ENCODE data around the gene NF1.
"Not testable (repeated sequence)": the region's sequence is repeated elsewhere in the genome, so short reads cannot be mapped to it uniquely, and the experiment has no call there.

NF1 gene

GRCh38 chr17:31195305-31195704, 100.5 kb downstream of the NF1 start:
- DNase-seq: no peak

- no peak for DNase-seq
These were observed 103.2 kb downstream of the NF1 start for GRCh38 chr17:31198026-31198425.

- not testable (repeated sequence) for DNase-seq
These were observed 103.9 kb downstream of the NF1 start for GRCh38 chr17:31198666-31199065.

GRCh38 chr17:31200287-31200686, 105.5 kb downstream of the NF1 start:
- no peak for DNase-seq

DNA sequence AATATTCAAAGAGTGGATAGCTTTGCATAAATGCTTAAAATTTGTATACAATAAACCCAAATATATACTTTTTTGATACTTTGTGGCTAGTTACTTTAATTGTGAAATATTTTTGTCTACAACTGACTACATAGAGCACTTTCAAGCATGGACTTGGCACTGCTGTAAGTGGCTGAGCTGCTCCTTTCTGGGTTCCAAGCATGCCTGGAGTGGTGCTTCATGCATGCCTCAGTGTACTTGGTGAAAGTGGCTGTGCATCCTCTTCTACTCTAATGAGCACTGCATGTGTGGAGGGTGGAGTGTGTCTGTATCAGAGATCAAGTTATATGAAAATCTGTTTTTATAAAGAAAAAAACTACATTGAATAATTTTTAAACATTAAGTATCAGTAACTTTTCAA, 108.2 kb downstream of the NF1 start:
- DNase-seq: no peak

GRCh38 chr17:31211352-31212012, 116.7 kb downstream of the NF1 start:
- no peak for DNase-seq

DNA sequence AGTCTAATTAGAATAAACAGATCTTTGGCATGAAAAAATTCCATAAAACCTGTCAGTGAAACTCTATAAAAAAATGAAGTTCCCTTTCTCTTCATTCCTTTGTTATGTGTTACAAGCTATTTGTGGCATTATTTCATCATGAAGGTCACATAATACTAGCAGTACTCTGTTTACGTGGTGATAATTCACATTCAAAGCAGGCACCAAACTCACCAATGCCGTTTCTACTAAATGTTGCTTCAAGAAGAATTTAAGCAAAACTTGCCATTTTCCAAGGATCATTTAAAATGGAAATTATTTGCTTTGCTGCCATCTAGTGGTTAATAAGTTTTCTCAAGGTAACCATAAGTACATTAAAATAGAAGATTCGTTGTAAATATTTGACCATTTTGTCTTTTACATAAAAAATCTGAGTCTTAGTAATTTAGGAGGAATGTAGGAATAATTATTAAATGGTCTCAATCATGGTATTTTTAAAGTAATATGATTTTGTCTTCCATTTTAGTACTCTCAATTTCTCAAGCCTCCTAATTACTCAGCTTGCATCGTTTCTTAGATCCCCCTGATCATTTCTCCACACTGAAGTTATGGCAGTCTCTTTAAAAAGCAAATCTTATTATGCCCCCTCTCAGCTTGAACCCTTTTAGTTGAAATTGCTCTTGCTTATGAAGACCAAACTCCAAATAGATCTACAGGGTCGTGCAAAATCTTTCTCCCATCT, 121.4 kb downstream of the NF1 start:
- peak; percentile 34 for DNase-seq

- DNase-seq: no peak
These were observed 129.6 kb downstream of the NF1 start for GRCh38 chr17:31224366-31224765.

DNA sequence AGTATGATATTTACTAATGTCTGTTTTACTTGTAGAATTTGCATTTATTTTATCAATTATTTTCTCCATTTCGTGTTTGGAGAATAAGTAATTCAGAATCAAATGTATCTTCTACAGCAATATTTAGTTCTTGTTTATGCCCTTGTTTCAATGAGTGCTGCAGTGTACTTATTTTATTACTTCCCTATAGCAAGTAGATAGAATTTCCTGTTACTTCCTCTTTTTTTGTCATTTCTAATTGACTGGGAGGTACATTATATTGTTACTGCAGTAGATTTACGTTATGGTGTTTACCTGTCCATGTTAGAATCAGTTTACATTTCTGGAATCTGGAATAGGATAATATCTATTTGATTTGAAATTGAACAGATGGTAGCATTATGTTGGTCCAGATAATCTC, 131.1 kb downstream of the NF1 start:
- DNase-seq: no peak

- DNase-seq: no peak
These were observed 131.6 kb downstream of the NF1 start for GRCh38 chr17:31226373-31226772.

DNA sequence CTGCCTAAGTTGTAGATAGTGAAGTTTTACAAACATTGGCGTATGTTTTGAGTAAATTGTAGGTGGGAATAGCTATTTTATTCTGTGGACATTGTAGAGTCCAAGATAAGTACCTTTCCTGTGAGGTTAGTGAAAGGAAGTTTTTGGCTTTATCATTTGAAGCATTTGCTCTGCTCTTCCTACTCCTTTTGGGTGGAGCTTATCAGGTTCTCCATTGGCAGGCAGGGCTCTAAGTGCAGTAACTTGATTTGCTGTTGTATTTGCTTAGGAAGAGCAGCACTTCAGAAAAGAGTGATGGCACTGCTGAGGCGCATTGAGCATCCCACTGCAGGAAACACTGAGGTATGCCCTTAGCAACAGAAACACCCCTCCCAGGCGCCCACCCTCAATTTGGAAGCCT, 132.2 kb downstream of the NF1 start:
- no peak for DNase-seq

DNA sequence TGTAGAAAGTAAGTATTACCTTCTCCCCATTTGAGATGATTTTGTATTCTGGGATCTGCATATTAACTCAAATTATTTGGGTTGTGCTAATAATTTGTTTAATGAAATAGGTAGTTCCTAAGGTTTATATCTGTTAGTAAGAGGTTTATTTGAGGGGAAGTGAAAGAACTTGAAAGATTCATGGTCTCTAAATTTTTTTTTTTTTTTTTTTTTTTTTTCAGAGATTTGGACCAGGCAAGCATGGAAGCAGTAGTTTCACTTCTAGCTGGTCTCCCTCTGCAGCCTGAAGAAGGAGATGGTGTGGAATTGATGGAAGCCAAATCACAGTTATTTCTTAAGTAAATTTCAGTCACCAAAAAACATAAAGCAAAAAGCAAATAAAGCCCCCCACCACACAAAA, 137.1 kb downstream of the NF1 start:
- no peak for DNase-seq

- DNase-seq: no peak
These were observed 140.3 kb downstream of the NF1 start for GRCh38 chr17:31235110-31235509.

GRCh38 chr17:31236137-31236536, 141.4 kb downstream of the NF1 start:
- no peak for DNase-seq

GRCh38 chr17:31236712-31237111, 141.9 kb downstream of the NF1 start:
- no peak for DNase-seq

DNA sequence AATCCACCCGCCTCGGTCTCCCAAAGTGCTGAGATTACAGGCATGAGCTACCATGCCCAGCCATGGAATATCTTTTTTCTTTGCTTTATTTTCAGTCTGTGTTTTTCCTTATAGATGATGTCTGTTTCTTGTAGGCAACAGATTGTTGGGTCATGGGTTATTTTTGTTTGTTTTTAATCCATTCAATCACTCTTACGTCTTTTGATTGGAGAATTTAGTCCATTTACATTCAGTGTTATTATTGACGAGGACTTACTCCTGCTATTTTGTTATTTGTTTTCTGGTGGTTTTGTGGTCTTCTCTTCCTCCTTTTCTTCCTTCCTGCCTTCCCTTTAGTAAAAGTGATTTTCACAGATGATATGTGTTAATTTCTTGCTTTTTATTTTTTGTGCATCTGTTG, 146.3 kb downstream of the NF1 start:
- DNase-seq: no peak

- DNase-seq: no peak
These were observed 154.4 kb downstream of the NF1 start for GRCh38 chr17:31248986-31249834.

- DNase-seq: no peak
These were observed 155.0 kb downstream of the NF1 start for GRCh38 chr17:31249835-31250141.

- no peak for DNase-seq
These were observed 155.5 kb downstream of the NF1 start for GRCh38 chr17:31250229-31250628.

GRCh38 chr17:31251105-31251969, 156.6 kb downstream of the NF1 start:
- DNase-seq: no peak

- no peak for DNase-seq
These were observed 157.2 kb downstream of the NF1 start for GRCh38 chr17:31251970-31252328.

DNA sequence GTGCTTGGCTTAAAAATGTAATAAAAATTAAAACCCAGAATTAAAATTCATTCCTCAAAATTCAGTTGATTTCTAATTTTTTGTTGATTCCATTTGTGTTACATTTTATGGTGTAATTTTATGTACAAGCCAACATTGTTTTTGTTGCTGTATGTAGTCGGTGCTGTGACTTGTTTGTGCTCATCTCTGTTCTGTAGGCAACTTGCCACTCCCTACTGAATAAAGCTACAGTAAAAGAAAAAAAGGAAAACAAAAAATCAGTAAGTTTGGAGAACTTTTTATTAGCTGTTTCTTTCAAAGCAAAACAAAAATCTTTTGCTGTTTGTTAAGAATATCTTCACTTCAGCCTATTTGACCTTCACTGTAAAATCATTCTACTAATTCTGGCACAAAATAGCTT, 158.0 kb downstream of the NF1 start:
- no peak for DNase-seq

- no peak for DNase-seq
These were observed 159.9 kb downstream of the NF1 start for GRCh38 chr17:31254654-31255053.

All from NCI-H2227 treated with DMSO at 0.1 percent for 48 hours (cell line).